ENCODE measurements around the gene BTBD9.
A peak's percentile ranks its signal among the peaks of the same experiment; 100 is the strongest.

Gene BTBD9

DNA sequence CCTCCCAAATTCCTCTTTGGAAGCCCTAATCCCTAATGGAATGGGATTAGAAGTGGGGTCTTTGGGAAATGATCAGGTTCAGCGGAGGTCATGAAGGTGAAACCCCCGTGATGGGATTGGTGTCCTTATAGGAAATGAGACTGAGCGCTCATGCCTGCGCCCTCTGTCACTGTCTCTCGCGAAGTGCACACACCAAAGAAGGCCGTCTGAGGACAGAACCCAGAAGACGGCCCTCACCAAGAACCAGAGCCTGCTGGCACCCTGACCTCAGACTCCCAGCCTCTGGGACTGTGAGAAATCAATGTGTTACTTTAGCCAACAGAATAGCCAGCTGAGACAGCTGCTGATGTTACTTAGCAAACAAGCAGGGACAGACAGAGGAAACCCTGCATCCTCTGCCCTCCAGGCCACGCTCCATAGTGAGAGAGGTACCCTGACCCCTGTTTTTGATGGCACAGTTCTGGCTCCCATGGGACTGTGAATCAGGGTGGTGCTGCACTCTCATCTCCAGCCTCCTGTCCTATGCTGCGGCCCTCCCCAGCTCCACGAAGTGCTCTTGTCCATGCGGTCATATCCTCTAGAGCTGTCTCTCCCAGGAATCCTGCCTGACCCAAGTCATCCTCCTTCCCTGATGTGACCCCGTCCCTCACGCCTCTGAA, 450.9 kb downstream of the BTBD9 start:
- no peak for DNase-seq

- DNase-seq, result no peak
Observed at GRCh38 chr6:38187811-38188590, 451.7 kb downstream of the BTBD9 start.

- no peak for DNase-seq
Observed at GRCh38 chr6:38187325-38187724, 452.4 kb downstream of the BTBD9 start.

DNA sequence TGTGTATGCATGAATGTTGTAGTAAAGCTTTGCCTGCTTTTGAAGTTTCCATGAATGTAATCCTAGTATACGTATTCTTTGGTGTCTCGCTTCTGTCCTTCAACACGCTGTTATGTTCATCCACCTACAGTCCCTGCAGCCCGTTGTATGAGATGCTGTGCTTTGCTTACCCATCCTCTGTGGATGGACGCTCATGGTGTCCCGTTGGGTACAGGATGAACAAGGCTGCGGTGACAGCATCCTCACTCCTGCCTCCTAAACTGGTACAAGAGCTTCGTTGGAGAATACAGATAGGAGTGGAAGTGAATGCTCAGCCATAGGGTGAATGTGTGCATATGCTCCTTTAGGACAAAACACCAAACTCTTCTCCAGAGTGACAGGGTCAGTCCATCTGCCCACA, 454.0 kb downstream of the BTBD9 start:
- DNase-seq, result no peak

- DNase-seq, result no peak
Observed at GRCh38 chr6:38185244-38185643, 454.5 kb downstream of the BTBD9 start.

- DNase-seq, result peak; percentile 33
Observed at GRCh38 chr6:38184585-38185080, 455.1 kb downstream of the BTBD9 start.

DNA sequence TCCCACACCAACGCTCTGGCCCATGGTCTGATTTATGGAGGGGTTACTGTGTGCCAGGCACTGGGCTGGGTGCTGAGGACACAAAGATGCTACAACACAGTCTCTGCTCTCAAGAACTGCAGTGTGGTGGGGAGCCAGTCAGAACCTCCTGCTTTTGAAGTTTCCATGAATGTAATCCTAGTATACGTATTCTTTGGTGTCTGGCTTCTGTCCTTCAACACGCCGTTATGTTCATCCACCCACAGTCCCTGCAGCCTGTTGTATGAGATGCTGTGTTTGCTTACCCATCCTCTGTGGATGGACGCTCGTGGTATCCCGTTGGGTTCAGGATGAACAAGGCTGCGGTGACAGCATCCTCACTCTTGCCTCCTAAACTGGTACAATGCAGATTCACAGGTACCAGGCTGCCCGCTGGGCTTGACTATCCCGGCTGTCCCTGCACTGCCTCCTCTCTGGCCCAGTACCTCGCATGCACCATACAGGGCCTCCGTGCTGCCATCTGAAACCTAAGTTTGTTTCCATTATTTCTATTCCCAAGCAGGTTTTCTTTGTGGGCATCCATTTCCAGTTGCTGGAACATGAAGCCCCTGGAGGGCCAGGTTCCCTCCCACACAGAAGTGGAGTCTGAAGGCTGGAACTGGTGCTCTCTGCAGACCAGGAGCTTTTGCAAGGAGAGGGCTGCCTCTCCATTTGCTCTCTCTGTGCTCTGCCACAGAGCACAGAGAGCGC, 455.7 kb downstream of the BTBD9 start:
- DNase-seq, result no peak

DNA sequence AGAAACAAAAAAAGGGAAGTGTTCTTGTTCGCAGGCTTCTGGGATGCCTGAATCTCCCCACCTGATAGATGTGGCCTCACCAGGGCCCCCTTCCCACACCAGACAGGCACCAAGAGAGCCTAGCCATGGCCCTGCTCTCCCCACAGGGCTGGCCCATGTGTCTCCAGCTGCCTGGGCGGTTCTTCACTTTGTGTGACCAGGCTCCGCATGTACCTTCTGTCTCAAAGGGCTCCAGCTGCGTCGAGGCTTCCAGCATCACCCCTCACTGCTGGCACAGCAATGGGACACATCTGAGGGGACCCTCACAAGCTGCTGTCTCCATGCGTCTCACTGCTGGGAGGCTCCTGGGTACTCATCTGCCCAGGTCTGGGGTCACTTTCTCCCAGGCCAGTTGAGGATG, 457.3 kb downstream of the BTBD9 start:
- DNase-seq, result no peak

DNA sequence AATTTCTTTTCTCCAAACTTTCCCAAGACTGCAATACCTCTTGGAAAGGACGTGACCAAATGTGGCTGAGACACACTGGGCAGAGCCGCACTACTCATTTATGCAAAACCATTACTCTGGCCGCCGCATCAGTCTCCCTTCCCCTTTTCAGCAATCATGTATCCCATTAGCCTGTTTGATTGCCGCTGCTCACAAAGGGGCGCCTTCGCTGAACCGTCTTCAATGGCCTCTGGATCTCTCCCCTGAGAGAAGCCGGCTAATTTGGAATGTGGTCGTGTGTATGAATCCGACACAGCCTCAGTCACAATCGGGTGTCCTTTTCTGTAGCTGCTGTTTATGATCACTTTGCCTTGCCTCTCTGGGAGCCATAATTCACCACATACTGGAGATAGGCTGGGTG, 459.1 kb downstream of the BTBD9 start:
- DNase-seq, result no peak

- DNase-seq, result no peak
Observed at GRCh38 chr6:38179794-38180430, 459.8 kb downstream of the BTBD9 start.

- DNase-seq, result peak; percentile 55
Observed at GRCh38 chr6:38179300-38179699, 460.4 kb downstream of the BTBD9 start.

DNA sequence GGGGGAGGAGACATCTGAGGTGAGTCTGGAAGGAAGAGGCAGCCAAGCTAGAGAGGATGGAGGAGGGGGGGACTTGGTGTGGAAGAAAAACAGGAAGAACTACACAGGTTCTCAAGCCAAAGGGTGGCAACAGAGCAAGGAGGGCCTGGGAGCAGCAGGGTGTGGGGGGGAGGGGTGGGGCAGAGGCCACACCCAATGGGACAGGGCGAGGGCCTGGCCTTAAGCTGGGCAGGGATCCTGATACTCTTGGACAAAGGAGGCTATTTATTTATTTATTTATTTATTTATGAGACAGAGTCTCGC, 461.2 kb downstream of the BTBD9 start:
- no peak for DNase-seq

- no peak for DNase-seq
Observed at GRCh38 chr6:38177882-38178583, 461.7 kb downstream of the BTBD9 start.

DNA sequence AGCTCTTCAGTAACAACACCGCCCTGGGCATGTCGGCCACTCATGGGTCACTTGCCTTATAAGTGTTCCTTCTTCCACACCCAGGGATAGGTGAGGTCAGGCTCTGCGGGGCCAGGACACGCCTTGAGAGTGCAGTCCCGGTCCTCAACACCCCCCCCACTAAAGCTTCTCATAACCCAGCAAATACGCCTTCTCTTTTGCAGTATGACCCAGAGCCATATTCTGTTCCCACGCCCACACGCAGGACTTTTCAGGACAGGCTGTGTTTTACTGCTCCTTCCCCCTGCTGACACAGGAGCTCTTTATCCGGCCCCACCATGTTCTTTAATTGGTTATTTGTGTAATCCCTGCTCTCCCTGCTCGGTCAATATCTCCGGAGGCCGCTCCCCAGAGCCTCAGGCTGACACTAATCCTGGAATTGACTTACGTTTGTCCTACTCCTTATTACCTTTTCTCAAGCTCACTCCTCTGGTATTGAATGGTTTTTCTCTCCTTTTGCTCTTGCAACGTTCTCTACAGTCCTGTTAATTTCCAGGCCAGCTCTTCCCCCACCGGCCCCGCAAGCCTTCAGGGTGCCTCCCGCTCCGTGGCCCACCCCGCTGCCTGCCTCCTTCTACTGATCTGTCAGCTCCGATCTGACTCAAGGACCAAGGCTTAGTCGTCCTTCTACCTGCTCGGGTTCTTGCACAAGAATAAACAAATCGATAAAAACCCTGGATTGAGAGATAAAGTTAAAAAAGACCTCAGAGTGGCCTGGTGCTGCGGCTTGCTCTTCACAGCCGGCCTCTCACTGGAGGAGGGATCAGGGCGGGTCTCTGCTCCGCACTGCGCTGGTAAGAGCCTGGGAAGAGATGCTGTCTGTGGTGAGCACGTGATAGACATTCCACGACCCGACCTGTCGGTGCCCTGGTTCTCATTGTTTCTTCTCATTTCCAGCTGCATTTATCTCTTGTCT, 462.7 kb downstream of the BTBD9 start:
- no peak for DNase-seq

DNA sequence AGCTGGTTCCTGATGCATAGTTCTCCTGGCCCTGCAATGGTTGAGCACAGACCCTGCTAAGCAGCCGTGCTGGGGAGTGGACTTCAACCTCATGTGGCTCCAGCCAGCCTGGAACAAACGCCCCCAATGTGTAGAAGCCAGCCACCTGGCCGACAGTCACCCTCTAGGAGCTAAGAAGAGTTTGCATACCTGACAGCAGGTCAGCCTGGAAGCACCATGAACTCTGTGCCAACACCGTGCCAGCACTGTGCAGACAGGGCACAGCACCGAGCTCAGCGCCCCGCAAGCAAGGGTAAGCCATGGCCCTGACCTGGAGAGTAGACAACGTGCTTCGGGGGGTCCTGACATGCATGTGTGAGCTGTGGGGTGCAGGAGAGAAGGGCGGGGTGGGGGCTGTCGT, 463.9 kb downstream of the BTBD9 start:
- DNase-seq, result no peak

DNA sequence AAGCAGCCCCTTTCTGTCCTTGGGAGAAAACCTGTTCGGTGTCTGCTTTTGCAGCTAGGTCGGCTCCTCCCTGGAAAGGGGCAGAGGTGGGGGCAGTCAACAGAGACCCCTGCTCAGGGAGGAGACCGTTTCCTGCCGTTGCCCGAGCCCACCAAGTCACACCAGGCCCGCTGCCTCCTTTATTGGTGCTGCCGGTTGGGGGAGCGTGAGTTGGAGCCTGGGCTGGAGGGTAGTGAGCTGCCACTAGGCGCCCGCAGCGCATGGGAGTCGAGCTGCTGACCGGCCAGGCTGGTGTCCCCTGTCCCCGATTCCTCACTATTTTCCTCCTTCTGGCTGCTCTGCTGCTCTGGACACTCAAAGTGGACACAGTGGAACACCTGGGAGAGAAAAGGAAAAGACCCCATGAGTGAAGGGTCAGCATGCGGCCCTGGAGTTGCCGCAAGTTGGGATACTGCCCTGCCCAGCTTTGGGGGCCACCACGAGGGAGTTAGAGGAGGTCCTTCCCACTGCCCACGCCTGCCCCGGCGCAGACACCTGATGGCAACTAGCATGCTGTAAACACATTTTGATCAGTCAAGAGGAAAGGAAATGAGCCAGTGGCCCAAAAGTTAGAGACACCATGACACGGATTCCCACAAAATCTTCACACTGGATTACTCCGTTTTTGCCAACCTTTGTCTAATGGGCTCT, 464.8 kb downstream of the BTBD9 start:
- no peak for DNase-seq

GRCh38 chr6:38174315-38174714, 465.4 kb downstream of the BTBD9 start:
- no peak for DNase-seq

DNA sequence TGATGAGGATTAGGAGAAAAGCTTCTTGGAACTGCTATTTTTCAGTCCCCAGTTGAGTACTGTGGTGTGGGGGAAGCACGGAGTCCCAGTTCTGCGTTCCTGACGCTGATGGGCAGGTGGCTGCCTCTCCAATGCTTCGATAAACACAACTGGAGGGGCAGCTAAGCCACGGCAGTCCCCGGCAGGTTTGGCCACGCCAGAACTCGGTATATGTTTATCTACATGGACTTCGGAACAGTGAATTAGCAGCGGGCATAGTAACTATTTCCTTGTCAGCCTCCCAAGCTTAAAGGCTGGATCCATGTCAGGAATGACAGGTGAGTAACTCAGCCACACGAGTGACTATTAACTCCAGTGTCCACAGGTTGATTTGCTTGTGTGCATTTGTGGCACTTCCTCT, 465.8 kb downstream of the BTBD9 start:
- DNase-seq, result no peak

- no peak for DNase-seq
Observed at GRCh38 chr6:38172739-38173410, 466.9 kb downstream of the BTBD9 start.

DNA sequence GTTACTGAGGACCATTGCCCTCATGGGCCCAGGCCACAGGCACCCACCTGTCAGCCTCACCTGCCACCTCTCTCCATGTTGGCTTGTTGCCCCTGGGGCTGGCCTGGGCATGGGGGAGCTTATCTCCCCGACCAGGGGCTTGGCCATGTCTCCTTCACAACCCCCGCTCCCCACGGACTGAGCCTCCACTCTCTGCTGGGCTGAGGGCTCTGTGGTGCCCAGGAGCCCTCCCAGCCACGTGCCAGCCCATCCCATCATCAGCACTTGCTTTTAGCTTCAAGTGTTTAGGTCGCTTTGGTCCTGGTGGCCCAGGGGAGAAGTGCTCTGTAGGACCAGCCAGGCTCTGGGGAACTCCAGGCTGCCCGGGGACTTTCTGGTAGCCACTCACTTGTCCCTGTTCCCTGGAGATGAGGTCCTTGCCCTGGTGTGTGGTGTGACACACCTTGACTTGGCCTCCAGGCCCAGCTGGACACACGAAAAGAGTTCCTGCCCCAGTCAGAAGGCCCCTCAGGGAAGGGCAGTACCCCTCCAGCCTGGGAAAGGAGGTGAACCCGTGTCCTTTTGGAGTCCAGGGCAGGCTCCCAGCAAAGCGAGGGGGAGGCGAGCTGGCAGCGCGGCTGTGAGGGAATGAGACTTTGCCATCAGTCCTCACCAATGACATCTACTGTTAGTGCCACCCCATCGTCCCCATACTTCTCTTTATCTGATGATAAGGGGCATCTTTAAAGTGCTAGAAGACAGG, 467.6 kb downstream of the BTBD9 start:
- no peak for DNase-seq
